Upper lobe of left lung (tissue), 6 donors: ENCODE data around the gene TGFB1I1. TPM values are rescaled to one million over a fixed set of nuclear protein-coding genes. Genes with fewer than 3 reads are reported as not detected.

Experiments
- ATAC-seq, 2 donors: fragments of 200-7000 bp; cut with Tn5 transposase; one replicate each; pipeline ENCODE4 v1.9.1; 2022; ENCODE audit warnings: mild to moderate bottlenecking in 2 of 2, moderate library complexity in 2 of 2; ENCODE audit not compliant: low FRiP score in 2 of 2
- DNase-seq, 2 donors: peaks; one replicate each; pipeline ENCODE4 v3.0.0-alpha.2; 2019 to 2020
- H3K27ac ChIP-seq, 4 donors: fragments of 200-600 bp; sonication (generic); one replicate each; pipeline ENCODE4 v1.5.1; 2016 to 2019
- H3K27me3 ChIP-seq, 4 donors: fragments of 200-600 bp; sonication (generic); one replicate each; pipeline ENCODE4 v1.5.1; 2017 to 2019
- H3K36me3 ChIP-seq, 4 donors: fragments of 200-600 bp; sonication (generic); one replicate each; pipeline ENCODE4 v1.5.1; 2016 to 2019
- H3K4me1 ChIP-seq, 4 donors: fragments of 200-600 bp; sonication (generic); one replicate each; pipeline ENCODE4 v1.5.1; 2018 to 2019
- H3K4me3 ChIP-seq, 4 donors: fragments of 200-600 bp; sonication (generic); one replicate each; pipeline ENCODE4 v1.5.1; 2017 to 2019; ENCODE audit warnings: mild to moderate bottlenecking in 2 of 4, moderate library complexity in 1 of 4
- H3K9me3 ChIP-seq, 4 donors: fragments of 200-600 bp; sonication (generic); one replicate each; pipeline ENCODE4 v1.5.1; 2018 to 2019
- EP300 ChIP-seq, 4 donors: sonication (generic); formaldehyde crosslinking; IDR thresholded peaks; one replicate each; pipeline ENCODE4 v1.5.1; 2017; ENCODE audit warnings: antibody characterized with exemption in 4 of 4, control low read depth in 2 of 4
- POLR2A ChIP-seq, 4 donors: fragments of 450-650 bp; IDR thresholded peaks; one replicate each; pipeline ENCODE4 v1.5.1; 2016 to 2017; ENCODE audit warnings: antibody characterized with exemption in 4 of 4, mild to moderate bottlenecking in 2 of 4
- POLR2AphosphoS5 ChIP-seq, 2 donors: sonication (generic); formaldehyde crosslinking; IDR thresholded peaks; one replicate each; pipeline ENCODE4 v1.5.1; 2017; ENCODE audit warnings: antibody characterized with exemption in 2 of 2
- WGBS, 2 donors: methylation state at CpG; one replicate each; pipeline ENCODE4 v1.1.5; 2017 to 2018; 5-methylcytosine and 5-hydroxymethylcytosine counted together
- total RNA-seq, 6 donors: library from RNA; depleted of rRNA in 4 of 6; stranded (reverse); fragments of >200 nt in 4 of 6; gene quantifications; one replicate each; pipeline versions ENCODE4 v1.1.0 to v1.2.1, GENCODE V29; 2016 to 2021
- TF ChIP-seq, protein P1 (sequence below), 6 experiments: fragments of 450-650 bp in 4 of 6; fragments of 200-600 bp in 2 of 6; sonication (generic) in 2 of 6; IDR thresholded peaks; one replicate each; pipeline ENCODE4 v1.5.1; 2016 to 2019; ENCODE audit warnings: antibody characterized with exemption in 6 of 6
- donor health status: DM: no; HTN: no; CAD: no; lungs with moderate emphysema.
- donor health status: DM: no; HTN: yes; CAD: no; lungs with severe emphysema.

The TGFB1I1 gene
- total RNA-seq, 6 donors from 2014 or later = 21.0 to 62.8 (median 27.8) TPM

GRCh38 chr16:31487071-31487719, 15.2 kb downstream of the TGFB1I1 start:
- peak in 1 of 2 donors; percentile 84 for DNase-seq
- Histone ChIP-seq H3K36me3 (peaks cover 0 to 18% (median 9%) of the 10 kb centered on the region in 4 donors), H3K27ac (peak overlapping the region in 3 of 4 donors; percentile 52 to 75 (median 74)), H3K9me3 (no peaks in the 10 kb centered on the region), H3K27me3 (peaks cover 0 to 3% (median 0%) of the 10 kb centered on the region in 4 donors), H3K4me1 (peaks cover 18 to 36% (median 27%) of the 10 kb centered on the region in 4 donors), H3K4me3 (peak overlapping the region; percentile 39 to 61 (median 53))
- 11 to 40% methylated on average over 1 to 36 of the region's 48 CpGs for WGBS, 2 donors
- peak in 2 of 4 donors; percentile 26 to 57 for TF ChIP-seq POLR2A (IDR thresholded peaks at IDR 0.05)
- TF ChIP-seq, protein P1, sequence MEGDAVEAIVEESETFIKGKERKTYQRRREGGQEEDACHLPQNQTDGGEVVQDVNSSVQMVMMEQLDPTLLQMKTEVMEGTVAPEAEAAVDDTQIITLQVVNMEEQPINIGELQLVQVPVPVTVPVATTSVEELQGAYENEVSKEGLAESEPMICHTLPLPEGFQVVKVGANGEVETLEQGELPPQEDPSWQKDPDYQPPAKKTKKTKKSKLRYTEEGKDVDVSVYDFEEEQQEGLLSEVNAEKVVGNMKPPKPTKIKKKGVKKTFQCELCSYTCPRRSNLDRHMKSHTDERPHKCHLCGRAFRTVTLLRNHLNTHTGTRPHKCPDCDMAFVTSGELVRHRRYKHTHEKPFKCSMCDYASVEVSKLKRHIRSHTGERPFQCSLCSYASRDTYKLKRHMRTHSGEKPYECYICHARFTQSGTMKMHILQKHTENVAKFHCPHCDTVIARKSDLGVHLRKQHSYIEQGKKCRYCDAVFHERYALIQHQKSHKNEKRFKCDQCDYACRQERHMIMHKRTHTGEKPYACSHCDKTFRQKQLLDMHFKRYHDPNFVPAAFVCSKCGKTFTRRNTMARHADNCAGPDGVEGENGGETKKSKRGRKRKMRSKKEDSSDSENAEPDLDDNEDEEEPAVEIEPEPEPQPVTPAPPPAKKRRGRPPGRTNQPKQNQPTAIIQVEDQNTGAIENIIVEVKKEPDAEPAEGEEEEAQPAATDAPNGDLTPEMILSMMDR (IDR thresholded peaks at IDR 0.05) = no peak
- ATAC-seq = no peak

GRCh38 chr16:31487720-31488467, 15.9 kb downstream of the TGFB1I1 start:
- WGBS, 2 donors = 0% methylated on average over 5 to 28 of the region's 60 CpGs
- Histone ChIP-seq H3K27me3 (peaks cover 0 to 3% (median 0%) of the 10 kb centered on the region in 4 donors), H3K4me3 (peak overlapping the region; percentile 39 to 61 (median 53)), H3K27ac (peak overlapping the region in 3 of 4 donors; percentile 52 to 75 (median 74)), H3K4me1 (peaks cover 18 to 39% (median 27%) of the 10 kb centered on the region in 4 donors), H3K36me3 (peaks cover 0 to 25% (median 16%) of the 10 kb centered on the region in 4 donors), H3K9me3 (no peaks in the 10 kb centered on the region)
- ATAC-seq = peak; percentile 78 to 87
- TF ChIP-seq EP300 (IDR thresholded peaks at IDR 0.05) (no peak), POLR2A (IDR thresholded peaks at IDR 0.05) (peak in 2 of 4 donors; percentile 3 to 74), POLR2AphosphoS5 (IDR thresholded peaks at IDR 0.05) (peak in 1 of 2 donors; percentile 58)
- TF ChIP-seq, protein P1 (IDR thresholded peaks at IDR 0.05) = no peak
- peak; percentile 88 to 94 for DNase-seq

GRCh38 chr16:31488468-31489297, 16.7 kb downstream of the TGFB1I1 start:
- Histone ChIP-seq H3K27me3 (peaks cover 0 to 3% (median 0%) of the 10 kb centered on the region in 4 donors), H3K4me3 (peak overlapping the region in 3 of 4 donors; percentile 50 to 61 (median 56)), H3K4me1 (peaks cover 18 to 39% (median 27%) of the 10 kb centered on the region in 4 donors), H3K9me3 (no peaks in the 10 kb centered on the region), H3K36me3 (peaks cover 3 to 33% (median 23%) of the 10 kb centered on the region in 4 donors), H3K27ac (peak overlapping the region in 2 of 4 donors; percentile 74 to 75)
- TF ChIP-seq POLR2AphosphoS5 (IDR thresholded peaks at IDR 0.05) = no peak
- TF ChIP-seq, protein P1 (IDR thresholded peaks at IDR 0.05) = no peak
- DNase-seq (peak in 1 of 2 donors; percentile 87), ATAC-seq (no peak)
- 81 to 84% methylated on average over 17 to 55 of the region's 77 CpGs for WGBS, 2 donors

DNA sequence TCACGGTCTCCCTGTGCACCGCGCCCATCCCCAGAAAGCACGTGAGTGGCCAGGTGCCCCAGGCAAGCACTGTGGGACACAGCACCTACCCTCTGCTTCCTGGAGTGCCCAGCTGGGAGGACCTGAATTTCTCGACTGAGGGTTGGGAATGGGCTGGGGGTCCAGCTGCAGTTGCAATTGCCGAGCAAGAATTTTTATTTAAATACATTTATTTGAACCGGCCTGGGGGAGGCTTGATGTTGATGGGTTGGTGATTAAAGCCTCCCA, 17.3 kb downstream of the TGFB1I1 start:
- TF ChIP-seq, protein P1 (IDR thresholded peaks at IDR 0.05) = no peak
- TF ChIP-seq POLR2AphosphoS5 (IDR thresholded peaks at IDR 0.05) = no peak
- Histone ChIP-seq H3K27me3 (peaks cover 0 to 3% (median 0%) of the 10 kb centered on the region in 4 donors), H3K4me1 (peaks cover 18 to 35% (median 27%) of the 10 kb centered on the region in 4 donors), H3K9me3 (no peaks in the 10 kb centered on the region), H3K4me3 (no peak overlapping the region), H3K27ac (no peak overlapping the region), H3K36me3 (peaks cover 4 to 38% (median 25%) of the 10 kb centered on the region in 4 donors)
- DNase-seq (no peak), ATAC-seq (no peak)
- WGBS, 2 donors = 88 to 93% methylated on average over 7 of the region's 7 CpGs
